ENCODE data around the gene CCDC28B.
"Not testable (repeated sequence)": the region's sequence is repeated elsewhere in the genome, so short reads cannot be mapped to it uniquely, and the experiment has no call there.

CCDC28B gene

DNA sequence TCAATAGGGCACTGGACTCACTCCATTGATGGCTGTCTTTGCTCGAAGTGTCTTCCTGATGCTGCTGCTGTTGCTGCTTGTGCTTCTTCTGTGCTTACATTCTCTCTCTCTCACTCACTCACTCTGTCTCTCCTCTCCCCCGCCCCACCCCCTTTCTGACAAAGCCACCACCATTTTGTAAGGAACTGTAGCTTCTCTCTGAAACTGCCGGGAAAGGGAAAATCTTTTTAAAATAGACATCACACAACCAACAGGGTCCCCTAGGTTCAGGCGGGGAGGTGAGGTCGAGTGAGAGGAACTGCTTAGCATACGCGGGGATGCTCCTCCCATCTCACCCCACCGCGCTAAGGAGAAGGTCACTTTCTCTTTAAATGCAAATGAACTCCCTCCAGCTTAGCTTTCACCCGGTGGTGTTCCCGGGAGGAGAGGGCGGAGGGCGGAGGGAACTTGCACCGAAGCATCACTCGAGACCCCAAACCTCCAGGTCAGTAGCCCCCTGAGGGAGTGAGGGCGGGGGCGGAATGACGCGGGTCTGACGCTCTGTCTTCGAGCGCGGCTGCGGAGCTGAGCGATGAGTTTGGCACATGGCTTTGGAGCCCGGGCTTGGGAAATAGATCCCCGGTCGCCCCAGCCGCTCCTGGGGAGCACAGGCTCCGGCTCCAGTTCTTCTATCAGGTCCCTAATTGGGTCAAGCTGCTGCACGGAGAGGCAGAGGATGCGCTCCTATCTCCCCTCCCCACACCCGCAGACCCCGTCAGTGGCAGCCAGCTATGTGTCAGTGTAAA is at the start of gene CCDC28B:
CCDC28B (plus strand) TSS at position 370 of the 785 bp plus-strand sequence. CDS start 1,341 bp downstream, outside the sequence.
- no peak for FAIRE-seq

DNA sequence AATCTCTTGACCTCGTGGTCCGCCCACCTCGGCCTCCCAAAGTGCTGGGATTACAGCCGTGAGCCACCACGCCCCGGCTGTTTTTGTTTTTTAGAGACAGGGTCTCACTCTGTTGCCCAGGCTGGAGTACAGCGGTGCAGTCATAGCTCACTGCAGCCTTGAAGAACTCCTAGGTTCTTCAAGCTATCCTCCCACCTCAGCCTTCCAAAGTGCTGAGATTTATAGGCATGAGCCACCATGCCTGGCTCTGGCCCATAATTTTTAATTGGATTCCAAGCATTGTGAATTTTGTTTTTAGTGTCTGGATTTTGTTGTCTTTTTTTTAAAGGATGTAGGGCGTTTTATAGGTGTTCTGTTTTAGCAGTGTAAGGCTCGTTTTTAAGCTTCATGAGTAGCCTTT is 49.5 kb upstream of the CCDC28B start:
- no peak for FAIRE-seq

DNA sequence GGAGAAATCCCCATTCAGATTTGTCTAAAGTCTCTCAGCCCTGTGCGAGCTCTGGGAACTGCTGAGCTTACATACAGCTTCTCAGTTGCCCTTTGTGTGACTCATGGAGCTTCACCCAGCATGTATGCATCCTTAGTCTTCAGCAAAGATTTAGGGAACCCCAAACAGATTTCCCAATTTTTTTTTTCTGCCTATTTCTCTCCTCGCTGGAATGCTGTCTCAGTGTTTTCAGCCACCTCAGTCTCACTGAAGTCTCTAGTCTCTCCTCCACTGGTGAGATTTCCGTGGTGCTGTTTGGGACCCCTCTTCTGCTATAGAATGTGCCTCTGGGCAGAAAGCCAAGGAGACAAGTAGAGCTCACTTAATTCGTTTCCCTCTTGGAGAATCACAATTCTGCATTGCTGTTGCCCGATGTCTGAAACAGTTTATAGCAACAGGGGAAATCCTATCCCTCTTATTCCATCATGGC is 49.0 kb upstream of the CCDC28B start:
- FAIRE-seq, result no peak

DNA sequence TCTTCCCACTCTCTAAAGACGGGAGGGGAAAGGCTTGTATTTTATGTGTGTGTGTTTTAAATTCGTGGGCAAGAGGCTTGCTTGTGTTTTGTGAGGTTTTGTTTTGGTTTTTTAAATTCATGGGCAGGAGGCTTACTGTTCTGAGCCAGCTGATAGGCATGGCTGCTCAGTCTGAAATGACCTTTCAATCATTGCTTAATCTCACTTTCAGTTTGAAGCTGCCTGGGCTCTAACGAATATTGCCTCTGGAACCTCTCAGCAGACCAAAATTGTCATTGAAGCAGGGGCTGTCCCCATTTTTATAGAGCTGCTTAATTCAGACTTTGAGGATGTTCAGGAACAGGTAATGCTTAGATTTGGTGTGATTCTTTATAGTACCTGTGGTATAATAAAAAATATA is 41.2 kb upstream of the CCDC28B start:
- FAIRE-seq, result no peak

DNA sequence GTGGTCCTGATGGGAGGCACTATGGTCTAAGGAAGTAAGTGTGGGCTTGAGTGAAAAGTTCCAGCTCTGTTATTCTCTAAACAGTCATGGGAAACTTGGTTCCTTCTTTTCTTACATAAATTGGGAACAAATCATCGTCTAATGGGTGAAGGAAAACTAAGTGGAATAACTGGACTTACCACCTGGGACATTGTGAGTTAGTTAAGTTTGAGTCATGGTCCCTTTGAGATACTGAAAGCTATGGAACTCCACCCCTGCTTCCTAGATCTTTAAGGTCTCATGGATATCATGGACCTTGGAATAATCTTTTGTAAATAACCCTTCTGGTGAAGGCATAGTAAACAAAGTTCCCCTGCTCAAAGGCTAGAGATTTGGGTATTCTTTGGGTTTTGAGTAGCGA is 37.0 kb upstream of the CCDC28B start:
- no peak for FAIRE-seq

DNA sequence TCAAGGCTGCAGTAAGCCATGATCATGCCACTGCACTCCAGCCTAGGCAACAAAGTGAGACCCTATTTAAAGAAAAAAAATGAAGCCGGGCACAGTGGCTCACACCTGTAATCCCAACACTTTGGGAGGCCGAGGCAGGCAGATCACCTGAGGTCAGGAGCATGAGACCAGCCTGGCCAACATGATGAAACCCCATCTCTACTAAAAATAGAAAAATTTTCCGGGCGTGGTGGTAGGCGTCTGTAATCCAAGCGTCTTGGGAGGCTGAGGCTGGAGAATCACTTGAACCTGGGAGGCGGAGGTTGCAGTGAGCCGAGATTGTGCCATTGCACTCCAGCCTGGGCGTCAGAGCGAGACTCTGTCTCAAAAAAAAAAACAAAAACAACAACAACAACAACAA is 34.8 kb upstream of the CCDC28B start:
- not testable (repeated sequence) for FAIRE-seq

DNA sequence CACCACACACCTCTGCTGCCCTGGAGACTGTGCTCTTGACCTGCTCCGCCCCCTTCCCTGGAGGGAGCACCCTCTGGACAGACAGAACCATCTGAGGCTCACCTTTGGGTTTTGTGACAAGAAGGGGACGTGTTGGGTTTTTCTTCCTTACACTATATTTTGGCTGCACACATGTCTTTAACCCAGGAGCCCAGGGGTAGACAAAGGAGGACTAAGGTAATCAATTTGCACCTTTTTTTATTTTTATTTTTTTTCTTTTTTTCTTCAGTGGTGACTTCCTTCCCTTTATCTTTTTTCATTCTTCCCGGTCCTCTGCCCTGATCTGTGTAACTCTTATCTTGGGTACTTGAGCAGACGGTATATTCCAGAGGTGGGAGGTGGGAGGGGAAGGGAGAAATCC is 29.4 kb upstream of the CCDC28B start:
- FAIRE-seq, result no peak

DNA sequence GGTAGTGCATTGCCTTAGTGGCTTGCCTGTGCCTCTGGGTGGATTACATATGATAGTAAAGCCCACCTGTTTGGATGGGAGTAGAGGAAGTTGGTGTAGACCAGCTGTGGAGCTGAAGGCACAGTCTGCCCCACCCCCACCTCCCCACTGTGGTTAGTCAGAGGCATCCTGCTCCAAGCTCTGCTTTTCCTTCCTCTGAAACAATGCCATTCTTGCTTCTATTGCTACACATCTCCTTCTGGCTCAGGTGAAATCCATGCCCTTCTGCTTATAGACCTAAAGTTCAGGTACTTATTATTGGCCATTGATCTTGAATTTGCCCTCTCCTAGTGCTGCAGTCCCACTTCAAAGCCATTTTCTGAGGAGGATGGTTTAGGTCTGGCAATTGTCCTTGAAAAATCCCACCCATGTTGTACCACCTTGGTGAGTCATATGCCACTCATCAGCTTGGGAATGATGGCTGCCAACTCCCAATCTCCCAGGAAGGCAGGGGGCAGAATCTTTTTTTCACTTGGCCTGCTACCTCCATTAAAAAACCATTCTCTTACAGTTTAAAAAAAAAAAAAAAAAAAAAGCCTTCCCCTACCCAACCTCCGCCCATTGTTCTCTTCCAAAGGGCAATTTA is 27.7 kb upstream of the CCDC28B start:
- no peak for FAIRE-seq

DNA sequence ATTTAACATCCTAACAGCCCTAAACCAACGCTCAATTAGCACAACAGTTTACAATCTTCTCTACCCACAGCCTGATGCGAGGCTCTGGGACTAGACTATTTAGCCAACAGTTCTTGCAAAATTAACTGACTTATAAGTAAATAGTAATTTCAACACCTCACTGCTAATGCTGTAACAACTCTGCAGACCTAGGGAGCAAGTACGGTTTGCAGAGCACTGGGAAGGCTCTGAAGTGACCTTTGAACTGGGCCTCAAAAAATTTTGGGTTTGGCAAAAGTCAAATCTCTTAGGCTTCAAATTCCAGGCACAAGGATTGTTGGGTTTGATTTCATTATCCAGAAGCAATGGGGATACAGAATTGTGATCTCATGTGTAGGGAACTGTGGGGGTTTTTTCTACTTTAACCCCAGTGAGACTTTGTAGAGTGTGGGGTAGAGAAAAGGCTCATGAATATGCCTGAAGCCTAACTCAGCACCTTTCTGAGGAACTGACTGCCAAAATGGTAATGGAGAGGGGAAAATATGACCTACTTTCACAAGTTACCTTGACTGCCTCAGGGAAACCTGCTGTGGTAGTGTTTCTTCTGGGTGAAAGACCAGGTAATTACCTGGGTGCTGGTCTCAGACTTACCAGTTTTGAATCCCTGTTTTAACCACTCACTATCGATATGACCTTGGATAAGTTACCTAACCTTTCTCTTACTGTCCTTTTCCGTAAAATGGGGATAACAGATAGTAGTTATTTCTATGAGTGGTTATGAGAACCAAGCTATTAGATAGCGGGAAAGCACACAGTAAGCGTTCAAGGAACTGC is 21.8 kb upstream of the CCDC28B start:
- peak; percentile 88 for FAIRE-seq

DNA sequence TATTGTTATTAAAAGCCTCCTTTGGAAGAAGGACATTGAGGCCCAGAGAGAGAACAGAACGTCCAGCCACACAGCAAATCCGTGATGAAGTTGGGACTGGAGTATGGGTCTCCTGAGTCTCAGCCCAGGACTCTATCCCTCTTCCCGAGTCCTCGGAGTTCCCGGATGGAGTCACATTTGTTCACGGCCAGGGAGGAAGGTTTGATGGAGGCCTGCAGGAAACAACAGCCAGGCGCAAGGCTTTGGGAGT is 21.3 kb upstream of the CCDC28B start:
- FAIRE-seq, result no peak

DNA sequence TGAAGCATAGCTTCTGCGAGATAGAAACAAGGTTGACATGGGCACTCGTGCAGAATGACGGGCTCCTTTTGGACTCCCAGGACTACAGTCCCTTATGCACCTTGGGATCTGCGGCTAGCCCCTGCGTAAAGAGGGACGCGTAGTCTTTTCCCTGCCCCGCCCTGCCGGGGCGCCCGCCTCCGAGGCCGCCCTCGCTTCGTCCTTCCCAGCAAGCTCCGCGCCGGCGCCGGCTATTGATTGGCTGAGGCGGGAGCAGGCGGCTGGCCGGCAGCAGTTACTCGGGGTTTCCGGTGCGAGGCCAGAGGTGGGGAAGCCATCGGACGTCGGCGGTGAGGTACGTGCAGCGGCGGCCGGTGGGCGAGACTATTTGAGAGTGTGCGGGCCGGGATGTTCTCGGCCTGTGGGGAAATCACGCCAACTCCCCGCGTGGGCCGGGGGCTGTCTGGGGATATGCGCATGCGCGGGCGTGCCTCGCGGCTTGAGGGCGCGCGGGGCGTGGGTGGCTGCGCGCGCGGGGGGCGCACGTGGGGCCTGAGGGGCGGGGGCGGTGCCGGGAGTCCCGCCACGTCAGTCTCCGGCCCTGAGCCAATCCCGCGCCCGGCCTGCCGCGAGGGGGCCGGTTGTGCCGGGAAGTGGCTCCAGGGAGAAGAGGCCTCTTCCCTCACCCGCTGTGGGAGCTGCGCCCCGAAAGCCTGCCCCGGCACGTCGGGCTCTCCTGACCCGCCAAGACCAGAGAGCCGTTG is 20.8 kb upstream of the CCDC28B start, which contains the start of gene TXLNA:
TXLNA (plus strand) TSS at position 233 of the 743 bp plus-strand sequence. CDS start 671 bp downstream, outside the sequence.
- FAIRE-seq, result no peak

DNA sequence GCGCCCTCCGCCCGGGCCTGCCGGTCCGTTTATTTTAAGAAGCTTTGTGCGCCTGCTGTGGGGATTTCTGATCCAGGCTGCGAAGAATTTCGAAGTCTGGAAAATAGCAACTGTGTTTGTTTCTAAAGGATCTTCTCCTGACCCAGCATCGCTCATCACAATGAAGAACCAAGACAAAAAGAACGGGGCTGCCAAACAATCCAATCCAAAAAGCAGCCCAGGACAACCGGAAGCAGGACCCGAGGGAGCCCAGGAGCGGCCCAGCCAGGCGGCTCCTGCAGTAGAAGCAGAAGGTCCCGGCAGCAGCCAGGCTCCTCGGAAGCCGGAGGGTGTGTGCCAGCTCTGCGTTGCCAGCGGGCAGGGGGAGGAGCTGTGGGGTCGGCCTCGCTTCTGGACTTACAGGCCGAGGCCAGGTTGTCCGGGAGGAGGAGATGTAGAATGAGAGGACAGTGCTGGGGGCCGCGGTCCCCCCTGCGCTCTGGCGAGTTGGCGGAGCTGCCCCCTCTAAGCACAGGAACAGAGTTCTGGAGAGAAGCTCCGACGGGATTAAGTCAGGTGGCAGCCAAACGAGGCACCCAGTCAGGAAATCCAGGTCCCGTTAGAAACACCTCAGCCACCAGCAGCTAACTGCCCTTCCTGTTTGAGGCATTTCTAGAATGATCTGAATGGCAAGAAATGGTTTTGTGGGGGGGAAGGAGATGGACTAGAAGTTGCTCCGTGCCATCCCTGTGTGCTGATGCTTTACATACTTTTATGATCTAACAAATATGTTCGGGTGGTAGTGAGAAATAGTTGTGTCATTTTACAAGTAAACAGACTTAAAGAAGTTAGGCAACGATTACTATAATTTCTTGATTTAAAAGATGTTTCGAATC is 20.0 kb upstream of the CCDC28B start:
- no peak for FAIRE-seq

DNA sequence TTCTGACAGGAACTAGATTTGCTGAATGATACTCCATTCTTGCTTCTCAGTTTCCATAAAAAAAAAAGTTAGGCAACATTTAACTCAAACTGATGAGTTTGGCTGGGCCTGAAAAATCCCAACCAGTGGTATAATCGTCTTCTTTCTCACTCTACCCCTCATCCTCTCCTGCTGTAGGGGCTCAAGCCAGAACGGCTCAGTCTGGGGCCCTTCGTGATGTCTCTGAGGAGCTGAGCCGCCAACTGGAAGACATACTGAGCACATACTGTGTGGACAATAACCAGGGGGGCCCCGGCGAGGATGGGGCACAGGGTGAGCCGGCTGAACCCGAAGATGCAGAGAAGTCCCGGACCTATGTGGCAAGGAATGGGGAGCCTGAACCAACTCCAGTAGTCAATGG is 19.3 kb upstream of the CCDC28B start:
- FAIRE-seq, result no peak

DNA sequence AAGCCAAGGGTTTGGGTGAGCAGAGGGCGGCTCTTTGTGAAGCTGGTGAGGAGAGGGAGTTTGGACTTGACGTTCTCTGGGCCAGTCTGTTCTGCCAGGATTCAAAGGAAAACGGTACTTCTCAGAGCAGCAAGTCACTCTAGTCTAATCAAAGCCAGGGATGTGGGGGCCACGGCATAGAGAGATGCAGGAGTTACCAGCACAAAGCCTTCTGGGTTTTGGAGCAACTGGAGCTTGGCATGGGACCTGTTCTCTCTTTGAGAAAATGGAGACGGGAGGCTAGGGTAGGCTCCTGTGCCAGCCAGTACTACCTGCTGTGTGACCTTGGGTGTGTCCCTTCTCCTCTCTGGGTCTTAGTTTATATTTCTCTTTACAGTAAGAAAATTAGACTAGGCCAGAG is 18.8 kb upstream of the CCDC28B start:
- FAIRE-seq, result no peak

DNA sequence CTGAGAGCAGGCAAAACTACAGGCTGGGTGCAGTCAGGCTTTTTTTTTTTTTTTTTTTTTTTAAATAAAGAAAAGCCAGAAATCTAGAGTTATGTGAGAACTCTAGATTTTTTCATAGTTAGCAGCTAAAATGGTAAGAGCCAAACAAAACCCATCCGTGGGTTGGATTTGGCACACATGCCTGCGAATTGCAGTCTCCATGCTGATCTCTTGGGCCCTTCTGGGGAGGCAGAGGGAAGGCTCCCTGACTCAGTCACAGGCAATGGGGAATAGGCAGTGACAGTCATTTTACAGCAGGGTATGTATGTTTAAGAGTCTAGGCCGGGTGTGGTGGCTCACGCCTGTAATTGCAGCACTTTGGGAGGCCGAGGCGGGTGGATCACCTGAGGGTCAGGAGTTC is 18.3 kb upstream of the CCDC28B start:
- no peak for FAIRE-seq

DNA sequence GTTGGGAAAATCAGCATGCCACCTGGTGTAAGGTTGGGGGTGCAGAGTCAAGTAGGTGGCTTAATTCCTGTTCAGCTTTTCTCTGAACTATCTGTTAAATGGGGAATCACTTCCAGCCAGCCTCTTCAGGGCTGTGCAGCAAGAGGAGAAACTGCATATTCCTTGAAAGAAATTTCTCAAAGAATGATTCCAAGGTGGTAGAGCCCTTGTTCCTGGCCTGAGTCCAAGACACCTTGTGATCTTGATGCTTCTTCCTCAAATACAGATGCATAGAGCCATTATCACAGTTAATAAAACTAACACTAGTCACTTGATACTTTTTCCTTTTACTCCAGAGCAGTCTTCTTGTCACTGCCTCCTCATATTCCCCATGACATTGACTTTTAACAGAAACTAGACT is 15.7 kb upstream of the CCDC28B start:
- no peak for FAIRE-seq

DNA sequence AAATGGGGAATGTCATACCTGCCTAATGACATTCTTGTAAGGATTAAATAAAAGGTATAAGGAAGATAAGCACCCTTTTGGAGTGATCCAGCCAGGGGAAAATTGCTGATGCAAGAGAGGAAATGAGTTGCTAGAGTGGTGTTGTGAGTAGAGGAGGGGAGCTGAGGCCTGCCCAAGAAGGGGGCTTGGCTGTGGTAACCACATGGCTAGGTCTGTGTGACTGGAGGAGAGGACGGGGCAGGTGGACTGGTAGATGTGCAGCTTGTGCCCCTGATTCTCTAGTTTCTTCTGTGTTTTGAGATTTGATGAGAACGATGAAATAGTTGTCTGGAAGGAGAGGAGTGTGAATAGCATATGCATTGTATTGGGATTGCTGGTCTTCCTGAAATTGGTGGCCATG is 14.3 kb upstream of the CCDC28B start:
- FAIRE-seq, result no peak

DNA sequence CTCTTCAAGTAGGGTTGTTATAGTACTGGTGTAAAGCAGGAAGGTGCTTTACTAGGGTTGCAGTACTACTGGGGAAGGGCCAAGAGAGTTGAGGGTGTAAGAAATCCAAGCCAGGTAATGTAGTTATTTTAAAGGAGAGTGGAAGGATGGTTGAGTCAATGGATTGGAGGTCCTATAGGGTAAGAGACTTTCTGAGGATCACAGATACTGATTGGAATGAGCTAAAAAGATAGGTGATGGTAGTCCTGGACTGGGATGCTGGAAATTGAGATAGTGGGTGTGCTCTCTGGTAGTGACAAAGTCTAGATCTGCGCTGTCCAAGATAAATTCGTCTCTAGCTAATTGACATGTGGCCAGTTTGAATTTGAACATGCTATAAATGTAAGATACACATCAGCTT is 13.9 kb upstream of the CCDC28B start:
- FAIRE-seq, result no peak

DNA sequence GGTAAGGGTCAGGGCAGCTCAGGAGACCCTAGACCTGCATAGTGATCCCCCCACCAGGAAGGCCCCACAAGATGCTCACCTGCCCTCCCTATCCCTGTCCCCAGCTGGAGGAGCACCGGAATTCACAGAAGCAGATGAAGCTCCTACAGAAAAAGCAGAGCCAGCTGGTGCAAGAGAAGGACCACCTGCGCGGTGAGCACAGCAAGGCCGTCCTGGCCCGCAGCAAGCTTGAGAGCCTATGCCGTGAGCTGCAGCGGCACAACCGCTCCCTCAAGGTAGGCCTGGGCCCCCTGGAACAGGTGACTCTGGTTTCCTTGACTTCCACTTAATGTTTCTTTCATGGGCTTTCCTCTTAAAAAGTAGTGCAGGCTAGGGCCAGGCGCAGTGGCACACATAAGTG is 12.5 kb upstream of the CCDC28B start:
- no peak for FAIRE-seq

DNA sequence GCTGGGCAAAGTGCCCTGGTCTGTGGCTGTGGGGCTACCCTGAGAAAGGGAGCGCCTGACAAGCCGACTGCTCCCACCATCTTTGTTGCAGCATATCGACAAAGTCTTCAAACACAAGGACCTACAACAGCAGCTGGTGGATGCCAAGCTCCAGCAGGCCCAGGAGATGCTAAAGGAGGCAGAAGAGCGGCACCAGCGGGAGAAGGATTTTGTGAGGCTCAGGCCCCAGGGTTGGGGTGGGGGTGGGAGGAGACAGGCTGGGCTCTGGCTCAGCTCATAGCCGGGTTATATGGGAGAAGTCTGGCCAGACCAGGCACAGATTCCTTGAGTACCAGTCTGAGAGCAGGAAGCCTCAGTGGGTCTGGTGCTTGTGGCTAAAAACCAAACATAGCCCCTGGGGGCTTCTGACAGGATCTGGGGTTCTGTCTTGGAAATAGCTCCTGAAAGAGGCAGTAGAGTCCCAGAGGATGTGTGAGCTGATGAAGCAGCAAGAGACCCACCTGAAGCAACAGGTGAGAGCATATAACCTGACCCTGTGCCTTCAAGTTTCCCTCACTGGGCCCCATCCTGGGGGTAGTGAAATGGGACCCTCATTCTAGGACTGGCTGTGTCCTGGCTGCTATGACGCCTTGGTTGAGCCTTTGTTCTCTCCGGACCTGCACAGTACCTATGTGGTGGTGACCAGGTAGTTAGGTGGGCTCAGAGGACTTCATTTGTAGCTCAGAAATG is 8.0 kb upstream of the CCDC28B start:
- FAIRE-seq, result no peak

DNA sequence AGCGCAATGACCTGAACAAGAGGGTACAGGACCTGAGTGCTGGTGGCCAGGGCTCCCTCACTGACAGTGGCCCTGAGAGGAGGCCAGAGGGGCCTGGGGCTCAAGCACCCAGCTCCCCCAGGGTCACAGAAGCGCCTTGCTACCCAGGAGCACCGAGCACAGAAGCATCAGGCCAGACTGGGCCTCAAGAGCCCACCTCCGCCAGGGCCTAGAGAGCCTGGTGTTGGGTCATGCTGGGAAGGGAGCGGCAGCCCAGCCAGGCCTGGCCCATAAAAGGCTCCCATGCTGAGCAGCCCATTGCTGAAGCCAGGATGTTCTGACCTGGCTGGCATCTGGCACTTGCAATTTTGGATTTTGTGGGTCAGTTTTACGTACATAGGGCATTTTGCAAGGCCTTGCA is 5.4 kb upstream of the CCDC28B start:
- no peak for FAIRE-seq

All from islet of Langerhans (tissue), 1 donor.